ENCODE measurements around the gene ADCYAP1R1.

DNA sequence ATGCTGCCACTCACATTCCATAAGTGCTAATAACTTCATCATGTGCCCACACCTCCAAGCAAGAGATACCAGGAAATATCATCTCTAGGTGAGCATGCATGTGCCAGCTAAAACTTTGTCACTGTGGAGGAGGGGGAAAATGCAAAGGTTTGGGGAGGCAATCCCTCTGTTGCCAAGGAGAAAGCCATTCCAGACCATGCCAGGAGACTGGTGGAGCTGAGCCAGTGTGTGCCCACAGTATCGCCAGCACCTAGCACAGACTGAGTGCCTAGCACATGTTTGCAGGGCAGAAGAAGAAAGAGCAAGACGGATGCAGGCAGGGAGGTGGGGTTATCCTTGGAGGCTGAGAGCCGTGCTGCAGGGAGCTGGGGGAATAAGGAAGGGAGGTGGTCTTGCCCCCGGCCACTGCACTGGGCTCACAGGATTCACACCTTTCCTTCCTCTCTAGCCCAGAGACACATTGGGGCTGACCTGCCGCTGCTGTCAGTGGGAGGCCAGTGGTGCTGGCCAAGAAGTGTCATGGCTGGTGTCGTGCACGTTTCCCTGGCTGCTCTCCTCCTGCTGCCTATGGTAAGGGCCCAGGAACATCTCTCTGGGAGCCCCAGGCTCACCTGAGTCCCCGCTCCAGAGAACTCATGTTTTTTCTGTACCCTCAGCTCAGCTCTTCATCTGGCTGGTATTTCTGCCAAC lies 10.8 kb downstream of the ADCYAP1R1 start:
- TF ChIP-seq, protein P1, sequence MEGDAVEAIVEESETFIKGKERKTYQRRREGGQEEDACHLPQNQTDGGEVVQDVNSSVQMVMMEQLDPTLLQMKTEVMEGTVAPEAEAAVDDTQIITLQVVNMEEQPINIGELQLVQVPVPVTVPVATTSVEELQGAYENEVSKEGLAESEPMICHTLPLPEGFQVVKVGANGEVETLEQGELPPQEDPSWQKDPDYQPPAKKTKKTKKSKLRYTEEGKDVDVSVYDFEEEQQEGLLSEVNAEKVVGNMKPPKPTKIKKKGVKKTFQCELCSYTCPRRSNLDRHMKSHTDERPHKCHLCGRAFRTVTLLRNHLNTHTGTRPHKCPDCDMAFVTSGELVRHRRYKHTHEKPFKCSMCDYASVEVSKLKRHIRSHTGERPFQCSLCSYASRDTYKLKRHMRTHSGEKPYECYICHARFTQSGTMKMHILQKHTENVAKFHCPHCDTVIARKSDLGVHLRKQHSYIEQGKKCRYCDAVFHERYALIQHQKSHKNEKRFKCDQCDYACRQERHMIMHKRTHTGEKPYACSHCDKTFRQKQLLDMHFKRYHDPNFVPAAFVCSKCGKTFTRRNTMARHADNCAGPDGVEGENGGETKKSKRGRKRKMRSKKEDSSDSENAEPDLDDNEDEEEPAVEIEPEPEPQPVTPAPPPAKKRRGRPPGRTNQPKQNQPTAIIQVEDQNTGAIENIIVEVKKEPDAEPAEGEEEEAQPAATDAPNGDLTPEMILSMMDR (IDR thresholded peaks at IDR 0.05; ENCODE audit: control extremely low read depth in 1 of 3, insufficient read depth in 1 of 3, low read depth in 1 of 3, low read length in 3 of 3): no peak
- TF ChIP-seq ASH2L (IDR thresholded peaks at IDR 0.05; ENCODE audit: low read length): no peak
- TF ChIP-seq EZH2 (IDR thresholded peaks at IDR 0.05; ENCODE audit: low read depth, low read length, severe bottlenecking): no peak
- TF ChIP-seq, protein P2, sequence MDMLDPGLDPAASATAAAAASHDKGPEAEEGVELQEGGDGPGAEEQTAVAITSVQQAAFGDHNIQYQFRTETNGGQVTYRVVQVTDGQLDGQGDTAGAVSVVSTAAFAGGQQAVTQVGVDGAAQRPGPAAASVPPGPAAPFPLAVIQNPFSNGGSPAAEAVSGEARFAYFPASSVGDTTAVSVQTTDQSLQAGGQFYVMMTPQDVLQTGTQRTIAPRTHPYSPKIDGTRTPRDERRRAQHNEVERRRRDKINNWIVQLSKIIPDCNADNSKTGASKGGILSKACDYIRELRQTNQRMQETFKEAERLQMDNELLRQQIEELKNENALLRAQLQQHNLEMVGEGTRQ (IDR thresholded peaks at IDR 0.05; ENCODE audit: low read length): no peak
- TF ChIP-seq ZNF274 (IDR thresholded peaks at IDR 0.05; ENCODE audit: borderline replicate concordance, extremely low read depth, low read length): no peak
- TF ChIP-seq RXRA (IDR thresholded peaks at IDR 0.05; ENCODE audit: insufficient read depth, low read depth, low read length): no peak
- no peak for TF ChIP-seq TAF1 (IDR thresholded peaks at IDR 0.05; ENCODE audit: low read depth, low read length)
